HEK293 (cell line): ENCODE data around the gene ACER3.

Experiments
- GLI4 ChIP-seq: fragments of 450-650 bp; formaldehyde crosslinking; IDR thresholded peaks from 2 replicates; pipeline ENCODE4 v1.5.1; 2016; ENCODE audit warnings: missing biosample characterization, missing genetic modification characterization
- SP3 ChIP-seq: fragments of 450-650 bp; formaldehyde crosslinking; IDR thresholded peaks from 2 replicates; pipeline ENCODE4 v1.5.1; 2016; ENCODE audit warnings: missing biosample characterization, missing genetic modification characterization
- TCF7L2 ChIP-seq: IDR thresholded peaks from 2 replicates; pipeline ENCODE4 v1.6.1; 2011; ENCODE audit warnings: low read depth, mild to moderate bottlenecking, inconsistent platforms, low read length, moderate library complexity, borderline replicate concordance
- WT1 ChIP-seq: fragments of 450-650 bp; formaldehyde crosslinking; IDR thresholded peaks from 2 replicates; pipeline ENCODE4 v1.5.1; 2016; ENCODE audit warnings: missing biosample characterization, missing genetic modification characterization
- YY1 ChIP-seq: fragments of 450-650 bp; formaldehyde crosslinking; IDR thresholded peaks from 2 replicates; pipeline ENCODE4 v1.5.1; 2018; ENCODE audit warnings: missing biosample characterization, missing genetic modification characterization
- ZNF155 ChIP-seq: fragments of 450-650 bp; formaldehyde crosslinking; IDR thresholded peaks from 2 replicates; pipeline ENCODE4 v1.5.1; 2016; ENCODE audit warnings: missing biosample characterization, missing genetic modification characterization
- ZNF169 ChIP-seq: fragments of 450-650 bp; formaldehyde crosslinking; IDR thresholded peaks from 2 replicates; pipeline ENCODE4 v1.5.1; 2016; ENCODE audit warnings: missing biosample characterization, missing genetic modification characterization
- ZNF175 ChIP-seq: fragments of 450-650 bp; formaldehyde crosslinking; IDR thresholded peaks from 2 replicates; pipeline ENCODE4 v1.5.1; 2016; ENCODE audit warnings: missing biosample characterization, missing genetic modification characterization
- ZNF324 ChIP-seq: fragments of 450-650 bp; formaldehyde crosslinking; IDR thresholded peaks from 2 replicates; pipeline ENCODE4 v1.5.1; 2016; ENCODE audit warnings: missing biosample characterization, missing genetic modification characterization
- ZNF423 ChIP-seq: fragments of 450-650 bp; formaldehyde crosslinking; IDR thresholded peaks from 2 replicates; pipeline ENCODE4 v1.5.1; 2016; ENCODE audit warnings: missing biosample characterization, missing genetic modification characterization
- ZNF433 ChIP-seq: fragments of 450-650 bp; formaldehyde crosslinking; IDR thresholded peaks from 2 replicates; pipeline ENCODE4 v1.5.1; 2016; ENCODE audit warnings: missing biosample characterization, missing genetic modification characterization, low read depth
- ZNF530 ChIP-seq: fragments of 450-650 bp; formaldehyde crosslinking; IDR thresholded peaks from 2 replicates; pipeline ENCODE4 v1.5.1; 2016; ENCODE audit warnings: low read depth, missing biosample characterization, missing genetic modification characterization
- ZNF660 ChIP-seq: fragments of 450-650 bp; IDR thresholded peaks from 2 replicates; pipeline ENCODE4 v1.5.1; 2018; ENCODE audit warnings: missing biosample characterization, mild to moderate bottlenecking, missing genetic modification characterization
- TF ChIP-seq, protein P1 (sequence below): fragments of 450-650 bp; formaldehyde crosslinking; IDR thresholded peaks from 2 replicates; pipeline ENCODE4 v1.5.1; 2016; ENCODE audit warnings: missing biosample characterization, missing genetic modification characterization
- TF ChIP-seq, protein P2 (sequence below): fragments of 450-650 bp; formaldehyde crosslinking; IDR thresholded peaks from 2 replicates; pipeline ENCODE4 v1.5.1; 2016; ENCODE audit warnings: missing biosample characterization, missing genetic modification characterization
- TF ChIP-seq, protein P3 (sequence below): fragments of 450-650 bp; formaldehyde crosslinking; IDR thresholded peaks from 2 replicates; pipeline ENCODE4 v1.5.1; 2017; ENCODE audit warnings: missing biosample characterization, missing genetic modification characterization
- TF ChIP-seq, protein P4 (sequence below): fragments of 450-650 bp; formaldehyde crosslinking; conservative IDR thresholded peaks from 2 replicates; pipeline ENCODE4 v1.5.1; 2016; ENCODE audit warnings: low read depth, missing biosample characterization, missing genetic modification characterization
- TF ChIP-seq, protein P5 (sequence below): fragments of 450-650 bp; formaldehyde crosslinking; conservative IDR thresholded peaks from 2 replicates; pipeline ENCODE4 v1.5.1; 2016; ENCODE audit warnings: low read depth, missing biosample characterization, missing genetic modification characterization
- TF ChIP-seq, protein P6 (sequence below): fragments of 450-650 bp; formaldehyde crosslinking; IDR thresholded peaks from 2 replicates; pipeline ENCODE4 v1.5.1; 2017; ENCODE audit warnings: missing biosample characterization, missing genetic modification characterization
- TF ChIP-seq, protein P7 (sequence below): fragments of 450-650 bp; formaldehyde crosslinking; IDR thresholded peaks from 2 replicates; pipeline ENCODE4 v1.5.1; 2016; ENCODE audit warnings: missing biosample characterization, missing genetic modification characterization

ACER3 gene

DNA sequence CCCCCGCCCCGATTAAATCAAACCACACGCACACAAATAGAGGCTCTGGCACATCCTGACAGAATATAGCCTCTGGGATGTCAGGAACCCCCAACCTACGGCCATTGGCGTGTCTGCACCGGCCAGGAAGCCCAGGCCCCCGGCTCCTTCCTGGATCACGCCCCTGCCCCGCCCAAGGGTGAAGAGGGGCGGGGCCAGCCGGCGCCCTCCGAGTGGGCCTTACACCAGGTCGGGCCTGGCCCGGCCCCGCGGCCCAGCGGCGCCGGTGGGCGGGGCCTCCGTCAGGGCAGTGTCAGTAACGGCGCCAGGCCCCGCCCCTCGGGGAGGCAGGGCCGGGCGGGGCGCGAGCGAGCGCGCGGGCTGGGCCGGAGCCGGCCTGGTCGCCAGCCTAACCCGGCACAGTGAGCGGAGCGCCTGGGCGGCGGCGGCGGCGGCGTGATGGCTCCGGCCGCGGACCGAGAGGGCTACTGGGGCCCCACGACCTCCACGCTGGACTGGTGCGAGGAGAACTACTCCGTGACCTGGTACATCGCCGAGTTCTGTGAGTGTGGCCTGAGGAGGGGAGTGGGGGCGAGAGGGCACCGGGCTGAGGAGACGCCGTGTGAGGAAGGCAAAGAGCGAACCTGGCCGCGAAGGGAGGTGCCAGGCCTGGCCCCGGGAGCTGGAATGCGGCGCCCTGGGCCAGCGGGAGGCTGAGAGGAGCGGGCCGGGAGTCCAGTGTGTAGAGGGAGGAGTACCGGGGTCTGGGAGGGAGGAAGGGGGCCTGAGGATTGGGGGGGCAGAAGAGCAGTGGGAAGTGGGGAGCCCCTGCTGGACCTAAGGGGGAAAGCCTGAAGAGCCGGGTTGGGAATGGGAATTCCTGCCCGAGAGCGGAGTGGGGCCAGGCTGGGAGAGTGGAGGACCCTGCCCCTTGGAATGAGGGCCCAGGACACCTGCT, at the start of gene ACER3 (continued):
- TF ChIP-seq WT1 (tag by site-specific recombination): 0 out of 2 replicates have a peak, but pooled peaks have one; percentile 36
- peak; percentile 80 for TF ChIP-seq SP3
- no peak for TF ChIP-seq ZNF155 (tag by site-specific recombination)
- TF ChIP-seq GLI4 (tag by site-specific recombination): 0 out of 2 replicates have a peak, but pooled peaks have one; percentile 31
- TF ChIP-seq, protein P1, sequence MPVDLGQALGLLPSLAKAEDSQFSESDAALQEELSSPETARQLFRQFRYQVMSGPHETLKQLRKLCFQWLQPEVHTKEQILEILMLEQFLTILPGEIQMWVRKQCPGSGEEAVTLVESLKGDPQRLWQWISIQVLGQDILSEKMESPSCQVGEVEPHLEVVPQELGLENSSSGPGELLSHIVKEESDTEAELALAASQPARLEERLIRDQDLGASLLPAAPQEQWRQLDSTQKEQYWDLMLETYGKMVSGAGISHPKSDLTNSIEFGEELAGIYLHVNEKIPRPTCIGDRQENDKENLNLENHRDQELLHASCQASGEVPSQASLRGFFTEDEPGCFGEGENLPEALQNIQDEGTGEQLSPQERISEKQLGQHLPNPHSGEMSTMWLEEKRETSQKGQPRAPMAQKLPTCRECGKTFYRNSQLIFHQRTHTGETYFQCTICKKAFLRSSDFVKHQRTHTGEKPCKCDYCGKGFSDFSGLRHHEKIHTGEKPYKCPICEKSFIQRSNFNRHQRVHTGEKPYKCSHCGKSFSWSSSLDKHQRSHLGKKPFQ (tag by site-specific recombination): no peak
- no peak for TF ChIP-seq ZNF324 (tag by site-specific recombination)
- TF ChIP-seq ZNF175 (tag by site-specific recombination): no peak
- TF ChIP-seq ZNF660 (tag by site-specific recombination): peak; percentile 22; the same call in 1 of the 2 replicates
- TF ChIP-seq, protein P2, sequence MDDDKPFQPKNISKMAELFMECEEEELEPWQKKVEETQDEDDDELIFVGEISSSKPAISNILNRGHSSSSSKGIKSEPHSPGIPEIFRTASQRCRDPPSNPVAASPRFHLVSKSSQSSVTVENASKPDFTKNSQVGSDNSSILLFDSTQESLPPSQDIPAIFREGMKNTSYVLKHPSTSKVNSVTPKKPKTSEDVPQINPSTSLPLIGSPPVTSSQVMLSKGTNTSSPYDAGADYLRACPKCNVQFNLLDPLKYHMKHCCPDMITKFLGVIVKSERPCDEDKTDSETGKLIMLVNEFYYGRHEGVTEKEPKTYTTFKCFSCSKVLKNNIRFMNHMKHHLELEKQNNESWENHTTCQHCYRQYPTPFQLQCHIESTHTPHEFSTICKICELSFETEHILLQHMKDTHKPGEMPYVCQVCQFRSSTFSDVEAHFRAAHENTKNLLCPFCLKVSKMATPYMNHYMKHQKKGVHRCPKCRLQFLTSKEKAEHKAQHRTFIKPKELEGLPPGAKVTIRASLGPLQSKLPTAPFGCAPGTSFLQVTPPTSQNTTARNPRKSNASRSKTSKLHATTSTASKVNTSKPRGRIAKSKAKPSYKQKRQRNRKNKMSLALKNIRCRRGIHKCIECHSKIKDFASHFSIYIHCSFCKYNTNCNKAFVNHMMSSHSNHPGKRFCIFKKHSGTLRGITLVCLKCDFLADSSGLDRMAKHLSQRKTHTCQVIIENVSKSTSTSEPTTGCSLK (tag by site-specific recombination): no peak
- no peak for TF ChIP-seq TCF7L2
- TF ChIP-seq ZNF433 (tag by site-specific recombination): no peak
- TF ChIP-seq, protein P3, sequence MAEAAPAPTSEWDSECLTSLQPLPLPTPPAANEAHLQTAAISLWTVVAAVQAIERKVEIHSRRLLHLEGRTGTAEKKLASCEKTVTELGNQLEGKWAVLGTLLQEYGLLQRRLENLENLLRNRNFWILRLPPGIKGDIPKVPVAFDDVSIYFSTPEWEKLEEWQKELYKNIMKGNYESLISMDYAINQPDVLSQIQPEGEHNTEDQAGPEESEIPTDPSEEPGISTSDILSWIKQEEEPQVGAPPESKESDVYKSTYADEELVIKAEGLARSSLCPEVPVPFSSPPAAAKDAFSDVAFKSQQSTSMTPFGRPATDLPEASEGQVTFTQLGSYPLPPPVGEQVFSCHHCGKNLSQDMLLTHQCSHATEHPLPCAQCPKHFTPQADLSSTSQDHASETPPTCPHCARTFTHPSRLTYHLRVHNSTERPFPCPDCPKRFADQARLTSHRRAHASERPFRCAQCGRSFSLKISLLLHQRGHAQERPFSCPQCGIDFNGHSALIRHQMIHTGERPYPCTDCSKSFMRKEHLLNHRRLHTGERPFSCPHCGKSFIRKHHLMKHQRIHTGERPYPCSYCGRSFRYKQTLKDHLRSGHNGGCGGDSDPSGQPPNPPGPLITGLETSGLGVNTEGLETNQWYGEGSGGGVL (tag by site-specific recombination): peak; percentile 20; the same call in 1 of the 2 replicates
- TF ChIP-seq, protein P4, sequence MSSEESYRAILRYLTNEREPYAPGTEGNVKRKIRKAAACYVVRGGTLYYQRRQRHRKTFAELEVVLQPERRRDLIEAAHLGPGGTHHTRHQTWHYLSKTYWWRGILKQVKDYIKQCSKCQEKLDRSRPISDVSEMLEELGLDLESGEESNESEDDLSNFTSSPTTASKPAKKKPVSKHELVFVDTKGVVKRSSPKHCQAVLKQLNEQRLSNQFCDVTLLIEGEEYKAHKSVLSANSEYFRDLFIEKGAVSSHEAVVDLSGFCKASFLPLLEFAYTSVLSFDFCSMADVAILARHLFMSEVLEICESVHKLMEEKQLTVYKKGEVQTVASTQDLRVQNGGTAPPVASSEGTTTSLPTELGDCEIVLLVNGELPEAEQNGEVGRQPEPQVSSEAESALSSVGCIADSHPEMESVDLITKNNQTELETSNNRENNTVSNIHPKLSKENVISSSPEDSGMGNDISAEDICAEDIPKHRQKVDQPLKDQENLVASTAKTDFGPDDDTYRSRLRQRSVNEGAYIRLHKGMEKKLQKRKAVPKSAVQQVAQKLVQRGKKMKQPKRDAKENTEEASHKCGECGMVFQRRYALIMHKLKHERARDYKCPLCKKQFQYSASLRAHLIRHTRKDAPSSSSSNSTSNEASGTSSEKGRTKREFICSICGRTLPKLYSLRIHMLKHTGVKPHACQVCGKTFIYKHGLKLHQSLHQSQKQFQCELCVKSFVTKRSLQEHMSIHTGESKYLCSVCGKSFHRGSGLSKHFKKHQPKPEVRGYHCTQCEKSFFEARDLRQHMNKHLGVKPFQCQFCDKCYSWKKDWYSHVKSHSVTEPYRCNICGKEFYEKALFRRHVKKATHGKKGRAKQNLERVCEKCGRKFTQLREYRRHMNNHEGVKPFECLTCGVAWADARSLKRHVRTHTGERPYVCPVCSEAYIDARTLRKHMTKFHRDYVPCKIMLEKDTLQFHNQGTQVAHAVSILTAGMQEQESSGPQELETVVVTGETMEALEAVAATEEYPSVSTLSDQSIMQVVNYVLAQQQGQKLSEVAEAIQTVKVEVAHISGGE (tag by site-specific recombination): no peak
- TF ChIP-seq, protein P5, sequence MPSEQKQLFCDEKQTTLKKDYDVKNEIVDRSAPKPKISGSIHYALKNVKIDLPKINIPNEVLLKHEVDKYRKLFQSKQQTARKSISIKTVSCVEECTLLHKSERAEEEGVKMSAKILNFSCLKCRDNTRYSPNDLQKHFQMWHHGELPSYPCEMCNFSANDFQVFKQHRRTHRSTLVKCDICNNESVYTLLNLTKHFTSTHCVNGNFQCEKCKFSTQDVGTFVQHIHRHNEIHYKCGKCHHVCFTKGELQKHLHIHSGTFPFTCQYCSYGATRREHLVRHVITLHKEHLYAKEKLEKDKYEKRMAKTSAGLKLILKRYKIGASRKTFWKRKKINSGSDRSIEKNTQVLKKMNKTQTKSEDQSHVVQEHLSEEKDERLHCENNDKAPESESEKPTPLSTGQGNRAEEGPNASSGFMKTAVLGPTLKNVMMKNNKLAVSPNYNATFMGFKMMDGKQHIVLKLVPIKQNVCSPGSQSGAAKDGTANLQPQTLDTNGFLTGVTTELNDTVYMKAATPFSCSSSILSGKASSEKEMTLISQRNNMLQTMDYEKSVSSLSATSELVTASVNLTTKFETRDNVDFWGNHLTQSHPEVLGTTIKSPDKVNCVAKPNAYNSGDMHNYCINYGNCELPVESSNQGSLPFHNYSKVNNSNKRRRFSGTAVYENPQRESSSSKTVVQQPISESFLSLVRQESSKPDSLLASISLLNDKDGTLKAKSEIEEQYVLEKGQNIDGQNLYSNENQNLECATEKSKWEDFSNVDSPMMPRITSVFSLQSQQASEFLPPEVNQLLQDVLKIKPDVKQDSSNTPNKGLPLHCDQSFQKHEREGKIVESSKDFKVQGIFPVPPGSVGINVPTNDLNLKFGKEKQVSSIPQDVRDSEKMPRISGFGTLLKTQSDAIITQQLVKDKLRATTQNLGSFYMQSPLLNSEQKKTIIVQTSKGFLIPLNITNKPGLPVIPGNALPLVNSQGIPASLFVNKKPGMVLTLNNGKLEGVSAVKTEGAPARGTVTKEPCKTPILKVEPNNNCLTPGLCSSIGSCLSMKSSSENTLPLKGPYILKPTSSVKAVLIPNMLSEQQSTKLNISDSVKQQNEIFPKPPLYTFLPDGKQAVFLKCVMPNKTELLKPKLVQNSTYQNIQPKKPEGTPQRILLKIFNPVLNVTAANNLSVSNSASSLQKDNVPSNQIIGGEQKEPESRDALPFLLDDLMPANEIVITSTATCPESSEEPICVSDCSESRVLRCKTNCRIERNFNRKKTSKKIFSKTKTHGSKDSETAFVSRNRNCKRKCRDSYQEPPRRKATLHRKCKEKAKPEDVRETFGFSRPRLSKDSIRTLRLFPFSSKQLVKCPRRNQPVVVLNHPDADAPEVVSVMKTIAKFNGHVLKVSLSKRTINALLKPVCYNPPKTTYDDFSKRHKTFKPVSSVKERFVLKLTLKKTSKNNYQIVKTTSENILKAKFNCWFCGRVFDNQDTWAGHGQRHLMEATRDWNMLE: no peak
- TF ChIP-seq ZNF423 (tag by site-specific recombination): 0 out of 2 replicates have a peak, but pooled peaks have one; percentile 24
- TF ChIP-seq, protein P6, sequence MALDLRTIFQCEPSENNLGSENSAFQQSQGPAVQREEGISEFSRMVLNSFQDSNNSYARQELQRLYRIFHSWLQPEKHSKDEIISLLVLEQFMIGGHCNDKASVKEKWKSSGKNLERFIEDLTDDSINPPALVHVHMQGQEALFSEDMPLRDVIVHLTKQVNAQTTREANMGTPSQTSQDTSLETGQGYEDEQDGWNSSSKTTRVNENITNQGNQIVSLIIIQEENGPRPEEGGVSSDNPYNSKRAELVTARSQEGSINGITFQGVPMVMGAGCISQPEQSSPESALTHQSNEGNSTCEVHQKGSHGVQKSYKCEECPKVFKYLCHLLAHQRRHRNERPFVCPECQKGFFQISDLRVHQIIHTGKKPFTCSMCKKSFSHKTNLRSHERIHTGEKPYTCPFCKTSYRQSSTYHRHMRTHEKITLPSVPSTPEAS (tag by site-specific recombination): no peak
- TF ChIP-seq YY1 (tag by site-specific recombination): no peak
- TF ChIP-seq, protein P7, sequence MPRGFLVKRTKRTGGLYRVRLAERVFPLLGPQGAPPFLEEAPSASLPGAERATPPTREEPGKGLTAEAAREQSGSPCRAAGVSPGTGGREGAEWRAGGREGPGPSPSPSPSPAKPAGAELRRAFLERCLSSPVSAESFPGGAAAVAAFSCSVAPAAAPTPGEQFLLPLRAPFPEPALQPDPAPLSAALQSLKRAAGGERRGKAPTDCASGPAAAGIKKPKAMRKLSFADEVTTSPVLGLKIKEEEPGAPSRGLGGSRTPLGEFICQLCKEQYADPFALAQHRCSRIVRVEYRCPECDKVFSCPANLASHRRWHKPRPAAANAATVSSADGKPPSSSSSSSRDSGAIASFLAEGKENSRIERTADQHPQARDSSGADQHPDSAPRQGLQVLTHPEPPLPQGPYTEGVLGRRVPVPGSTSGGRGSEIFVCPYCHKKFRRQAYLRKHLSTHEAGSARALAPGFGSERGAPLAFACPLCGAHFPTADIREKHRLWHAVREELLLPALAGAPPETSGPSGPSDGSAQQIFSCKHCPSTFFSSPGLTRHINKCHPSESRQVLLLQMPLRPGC: no peak
- TF ChIP-seq ZNF169 (tag by site-specific recombination): no peak
- TF ChIP-seq ZNF530: no peak
